Measurements from ENCODE around the gene NTN1. TPM values are rescaled to one million over a fixed set of nuclear protein-coding genes. Genes with fewer than 3 reads are reported as not detected.
A peak's percentile ranks its signal among the peaks of the same experiment; 100 is the strongest.

Gene NTN1
- total and polyA plus RNA-seq, 7 experiments from 2014 or later, result 0.07 to 0.12 (median 0.11) TPM; not detected in 4

- no peak overlapping the region for H3K4me3 Mint-ChIP-seq
- peaks cover 0 to 4% (median 0%) of the 10 kb centered on the region in 11 donors for H3K9me3 Mint-ChIP-seq
- CTCF ChIA-PET, result no interaction called here
- H3K27me3 Mint-ChIP-seq, result peaks cover 0 to 5% (median 0%) of the 10 kb centered on the region in 5 donors
- DNase-seq, result no peak
- Histone ChIP-seq H3K27me3 (ENCODE audit: control insufficient read depth in 2 of 2, insufficient read depth in 2 of 2, low read length in 2 of 2) (no peaks in the 10 kb centered on the region), H3K27ac (ENCODE audit: low read depth, low read length) (no peak overlapping the region), H3K4me1 (ENCODE audit: control insufficient read depth in 2 of 2, insufficient read depth in 2 of 2, low read length in 2 of 2) (no peaks in the 10 kb centered on the region), H3K9me3 (ENCODE audit: control insufficient read depth in 2 of 3, low read length in 3 of 3) (no peaks in the 10 kb centered on the region), H3K36me3 (ENCODE audit: control insufficient read depth in 2 of 3, insufficient read depth in 3 of 3, low read length in 3 of 3) (no peaks in the 10 kb centered on the region), H3K4me3 (ENCODE audit: low read length) (no peak overlapping the region)
- H3K4me1 Mint-ChIP-seq, result no peaks in the 10 kb centered on the region
- POLR2A ChIA-PET, result no interaction called here
- H3K36me3 Mint-ChIP-seq, result no peaks in the 10 kb centered on the region
- intact Hi-C loops (cut with micrococcal nuclease), result no loop called here
- ATAC-seq, result no peak
- no peak overlapping the region for H3K27ac Mint-ChIP-seq
These were observed 211.4 kb downstream of the NTN1 start for GRCh38 chr17:9232591-9233270.

- Histone ChIP-seq H3K27me3 (ENCODE audit: control insufficient read depth in 2 of 2, insufficient read depth in 2 of 2, low read length in 2 of 2) (no peaks in the 10 kb centered on the region), H3K4me1 (ENCODE audit: control insufficient read depth in 2 of 2, insufficient read depth in 2 of 2, low read length in 2 of 2) (no peaks in the 10 kb centered on the region), H3K27ac (ENCODE audit: low read depth, low read length) (no peak overlapping the region), H3K9me3 (ENCODE audit: control insufficient read depth in 2 of 3, low read length in 3 of 3) (no peaks in the 10 kb centered on the region), H3K4me3 (ENCODE audit: low read length) (no peak overlapping the region), H3K36me3 (ENCODE audit: control insufficient read depth in 2 of 3, insufficient read depth in 3 of 3, low read length in 3 of 3) (no peaks in the 10 kb centered on the region)
- ATAC-seq (no peak), DNase-seq (no peak)
- H3K27me3 Mint-ChIP-seq, result peaks cover 0 to 5% (median 0%) of the 10 kb centered on the region in 5 donors
- no peak overlapping the region for H3K27ac Mint-ChIP-seq
- intact Hi-C loops (cut with micrococcal nuclease), result no loop called here
- POLR2A ChIA-PET, result interaction anchor here (0.5 kb wide), 1 partner anchor 796 kb away, joined by 3 read pairs; no protein-coding TSS in a partner anchor
- H3K9me3 Mint-ChIP-seq, result peaks cover 0 to 4% (median 0%) of the 10 kb centered on the region in 11 donors
- H3K4me3 Mint-ChIP-seq, result no peak overlapping the region
- no peaks in the 10 kb centered on the region for H3K36me3 Mint-ChIP-seq
- CTCF ChIA-PET, result no interaction called here
- H3K4me1 Mint-ChIP-seq, result no peaks in the 10 kb centered on the region
These were observed 211.9 kb downstream of the NTN1 start for GRCh38 chr17:9233271-9233599.

GRCh38 chr17:9233761-9234160, 212.5 kb downstream of the NTN1 start:
- ChIA-PET CTCF (no interaction called here), POLR2A (interaction anchor here (0.5 kb wide), 1 partner anchor 797 kb away, joined by 3 read pairs; no protein-coding TSS in a partner anchor)
- Histone ChIP-seq H3K4me1 (ENCODE audit: control insufficient read depth in 2 of 2, insufficient read depth in 2 of 2, low read length in 2 of 2) (peaks cover 0 to under 1% of the 10 kb centered on the region in 2 donors), H3K9me3 (ENCODE audit: control insufficient read depth in 2 of 3, low read length in 3 of 3) (no peaks in the 10 kb centered on the region), H3K4me3 (ENCODE audit: low read length) (no peak overlapping the region), H3K36me3 (ENCODE audit: control insufficient read depth in 2 of 3, insufficient read depth in 3 of 3, low read length in 3 of 3) (no peaks in the 10 kb centered on the region), H3K27ac (ENCODE audit: low read depth, low read length) (no peak overlapping the region), H3K27me3 (ENCODE audit: control insufficient read depth in 2 of 2, insufficient read depth in 2 of 2, low read length in 2 of 2) (no peaks in the 10 kb centered on the region)
- no peak overlapping the region for H3K27ac Mint-ChIP-seq
- H3K4me1 Mint-ChIP-seq, result peaks cover 0 to 3% (median 2%) of the 10 kb centered on the region in 7 donors
- H3K36me3 Mint-ChIP-seq, result no peaks in the 10 kb centered on the region
- peaks cover 0 to 4% (median 0%) of the 10 kb centered on the region in 11 donors for H3K9me3 Mint-ChIP-seq
- intact Hi-C loops (cut with micrococcal nuclease), result no loop called here
- ATAC-seq (no peak), DNase-seq (no peak)
- H3K27me3 Mint-ChIP-seq, result peaks cover 0 to 5% (median 0%) of the 10 kb centered on the region in 5 donors
- no peak overlapping the region for H3K4me3 Mint-ChIP-seq

GRCh38 chr17:9234389-9234945, 213.2 kb downstream of the NTN1 start:
- H3K9me3 Mint-ChIP-seq, result peaks cover 0 to 4% (median 0%) of the 10 kb centered on the region in 11 donors
- peaks cover 0 to 5% (median 0%) of the 10 kb centered on the region in 5 donors for H3K27me3 Mint-ChIP-seq
- H3K36me3 Mint-ChIP-seq, result no peaks in the 10 kb centered on the region
- Histone ChIP-seq H3K36me3 (ENCODE audit: control insufficient read depth in 2 of 3, insufficient read depth in 3 of 3, low read length in 3 of 3) (no peaks in the 10 kb centered on the region), H3K27me3 (ENCODE audit: control insufficient read depth in 2 of 2, insufficient read depth in 2 of 2, low read length in 2 of 2) (no peaks in the 10 kb centered on the region), H3K9me3 (ENCODE audit: control insufficient read depth in 2 of 3, low read length in 3 of 3) (no peaks in the 10 kb centered on the region), H3K4me3 (ENCODE audit: low read length) (no peak overlapping the region), H3K27ac (ENCODE audit: low read depth, low read length) (no peak overlapping the region), H3K4me1 (ENCODE audit: control insufficient read depth in 2 of 2, insufficient read depth in 2 of 2, low read length in 2 of 2) (peaks cover 3 to 7% of the 10 kb centered on the region in 2 donors)
- ATAC-seq (no peak), DNase-seq (no peak)
- peaks cover 0 to 9% (median 5%) of the 10 kb centered on the region in 7 donors for H3K4me1 Mint-ChIP-seq
- no peak overlapping the region for H3K4me3 Mint-ChIP-seq
- intact Hi-C loops (cut with micrococcal nuclease), result no loop called here
- ChIA-PET CTCF (no interaction called here), POLR2A (no interaction called here)
- H3K27ac Mint-ChIP-seq, result no peak overlapping the region

- Histone ChIP-seq H3K27ac (ENCODE audit: low read depth, low read length) (no peak overlapping the region), H3K4me1 (ENCODE audit: control insufficient read depth in 2 of 2, insufficient read depth in 2 of 2, low read length in 2 of 2) (peaks cover 4 to 9% of the 10 kb centered on the region in 2 donors), H3K4me3 (ENCODE audit: low read length) (no peak overlapping the region), H3K9me3 (ENCODE audit: control insufficient read depth in 2 of 3, low read length in 3 of 3) (no peaks in the 10 kb centered on the region), H3K36me3 (ENCODE audit: control insufficient read depth in 2 of 3, insufficient read depth in 3 of 3, low read length in 3 of 3) (no peaks in the 10 kb centered on the region), H3K27me3 (ENCODE audit: control insufficient read depth in 2 of 2, insufficient read depth in 2 of 2, low read length in 2 of 2) (no peaks in the 10 kb centered on the region)
- DNase-seq, result no peak
- ATAC-seq, result no peak
- Mint-ChIP-seq H3K4me3 (no peak overlapping the region), H3K4me1 (peaks cover 0 to 12% (median 5%) of the 10 kb centered on the region in 7 donors), H3K36me3 (no peaks in the 10 kb centered on the region), H3K27ac (no peak overlapping the region), H3K27me3 (peaks cover 0 to 5% (median 0%) of the 10 kb centered on the region in 5 donors), H3K9me3 (peaks cover 0 to 4% (median 0%) of the 10 kb centered on the region in 11 donors)
- intact Hi-C loops (cut with micrococcal nuclease), result no loop called here
- POLR2A ChIA-PET, result interaction anchor here (0.6 kb wide), 1 partner anchor 17 kb away, joined by 3 read pairs; no protein-coding TSS in a partner anchor
- CTCF ChIA-PET, result no interaction called here
These were observed 214.0 kb downstream of the NTN1 start for GRCh38 chr17:9235346-9235745.

GRCh38 chr17:9236286-9237052, 215.2 kb downstream of the NTN1 start:
- peak overlapping the region in 1 of 10 donors; percentile 59 for H3K4me3 Mint-ChIP-seq
- ATAC-seq (no peak), DNase-seq (no peak)
- peaks cover 0 to 5% (median 0%) of the 10 kb centered on the region in 5 donors for H3K27me3 Mint-ChIP-seq
- H3K36me3 Mint-ChIP-seq, result no peaks in the 10 kb centered on the region
- H3K4me1 ChIP-seq (ENCODE audit: control insufficient read depth in 2 of 2, insufficient read depth in 2 of 2, low read length in 2 of 2), result peaks cover 4 to 9% of the 10 kb centered on the region in 2 donors
- intact Hi-C loops (cut with micrococcal nuclease), result no loop called here
- POLR2A ChIA-PET, result no interaction called here
- CTCF ChIA-PET, result no interaction called here
- H3K27me3 ChIP-seq (ENCODE audit: control insufficient read depth in 2 of 2, insufficient read depth in 2 of 2, low read length in 2 of 2), result no peaks in the 10 kb centered on the region
- no peak overlapping the region for H3K27ac ChIP-seq (ENCODE audit: low read depth, low read length)
- no peak overlapping the region for H3K27ac Mint-ChIP-seq
- H3K4me3 ChIP-seq (ENCODE audit: low read length), result no peak overlapping the region
- H3K36me3 ChIP-seq (ENCODE audit: control insufficient read depth in 2 of 3, insufficient read depth in 3 of 3, low read length in 3 of 3), result no peaks in the 10 kb centered on the region
- peaks cover 0 to 4% (median 0%) of the 10 kb centered on the region in 11 donors for H3K9me3 Mint-ChIP-seq
- H3K4me1 Mint-ChIP-seq, result peaks cover 0 to 12% (median 5%) of the 10 kb centered on the region in 7 donors
- H3K9me3 ChIP-seq (ENCODE audit: control insufficient read depth in 2 of 3, low read length in 3 of 3), result no peaks in the 10 kb centered on the region

All from naive thymus-derived CD4-positive, alpha-beta T cell (primary cell).